Activated CD4-positive, CD25-positive, alpha-beta regulatory T cell treated with anti-CD3 and anti-CD28 coated beads, Interleukin-2, amount 50 U/mL, for 72 hours (primary cell): Measurements from ENCODE around the gene TRIO.

Experiments used
- DNase-seq: peaks from one replicate; pipeline ENCODE4 v3.0.0; 2021

Gene TRIO

DNA sequence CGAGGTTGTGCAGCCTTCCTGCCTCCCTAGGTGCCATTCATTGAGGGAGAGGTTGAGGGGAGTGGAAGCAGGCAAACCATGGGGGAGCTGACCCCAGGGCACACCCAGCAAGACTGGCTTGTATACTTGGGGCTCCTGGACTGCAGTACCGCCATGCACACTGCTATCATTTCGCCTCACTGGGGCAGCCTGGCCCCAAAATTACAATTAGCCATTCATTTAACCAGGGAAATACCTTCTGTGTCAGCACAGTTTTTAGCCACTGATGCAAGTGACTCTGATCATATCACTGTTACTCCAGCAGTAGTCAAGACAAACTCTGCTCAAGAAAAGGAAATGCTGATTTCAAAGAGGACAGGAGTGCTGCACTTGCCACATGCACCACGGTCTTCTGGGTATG is 109.7 kb downstream of the TRIO start:
- no peak for DNase-seq

DNA sequence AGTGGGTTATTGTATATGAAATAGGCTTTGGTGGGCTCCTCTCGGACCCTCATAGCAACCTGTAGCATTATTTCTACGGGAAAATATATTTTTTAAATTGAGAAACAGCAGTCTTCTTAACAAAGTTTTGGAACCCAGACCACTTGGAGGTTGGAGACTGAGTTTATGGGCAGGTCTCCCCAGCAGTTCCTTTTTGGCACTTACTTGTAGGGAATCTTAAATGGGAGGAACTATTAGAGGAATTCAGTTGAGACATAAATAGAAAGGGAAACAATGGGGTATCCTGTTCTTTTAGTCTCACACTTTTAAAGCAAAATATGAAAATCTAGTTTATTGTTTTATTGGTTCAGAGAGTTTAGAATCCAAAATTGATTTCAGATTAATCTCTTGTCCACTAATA is 111.5 kb downstream of the TRIO start:
- DNase-seq, result no peak

DNA sequence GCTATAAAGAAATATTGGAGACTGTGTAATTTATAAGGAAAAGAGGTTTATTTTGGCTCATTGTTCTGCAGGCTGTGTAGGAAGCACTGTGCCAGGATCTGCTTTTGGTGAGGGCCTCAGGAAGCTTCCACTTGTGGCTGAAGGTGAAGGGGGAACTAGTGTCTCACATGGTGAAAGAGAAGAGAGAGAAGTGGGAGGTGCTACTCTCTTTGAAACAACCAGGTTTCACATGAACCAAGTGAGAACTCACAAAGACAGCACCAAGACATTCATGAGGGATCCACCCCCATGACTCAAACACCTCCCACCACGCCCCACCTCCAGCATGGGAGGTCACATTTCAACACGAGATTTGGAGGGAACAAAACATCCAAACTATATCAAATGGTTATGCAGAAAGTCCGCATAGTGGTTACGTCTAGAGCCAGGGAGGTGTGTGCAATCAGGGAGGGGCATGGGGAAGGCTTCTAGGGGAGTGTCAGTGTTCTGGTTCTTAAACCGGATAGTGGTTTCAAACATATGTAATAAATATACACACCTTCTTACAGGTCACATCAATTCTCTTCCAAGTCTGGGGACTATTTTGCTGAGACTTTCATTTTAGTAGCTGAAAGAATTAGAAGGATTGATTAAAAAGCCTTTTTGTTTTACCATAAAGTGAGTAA is 113.0 kb downstream of the TRIO start:
- no peak for DNase-seq

DNA sequence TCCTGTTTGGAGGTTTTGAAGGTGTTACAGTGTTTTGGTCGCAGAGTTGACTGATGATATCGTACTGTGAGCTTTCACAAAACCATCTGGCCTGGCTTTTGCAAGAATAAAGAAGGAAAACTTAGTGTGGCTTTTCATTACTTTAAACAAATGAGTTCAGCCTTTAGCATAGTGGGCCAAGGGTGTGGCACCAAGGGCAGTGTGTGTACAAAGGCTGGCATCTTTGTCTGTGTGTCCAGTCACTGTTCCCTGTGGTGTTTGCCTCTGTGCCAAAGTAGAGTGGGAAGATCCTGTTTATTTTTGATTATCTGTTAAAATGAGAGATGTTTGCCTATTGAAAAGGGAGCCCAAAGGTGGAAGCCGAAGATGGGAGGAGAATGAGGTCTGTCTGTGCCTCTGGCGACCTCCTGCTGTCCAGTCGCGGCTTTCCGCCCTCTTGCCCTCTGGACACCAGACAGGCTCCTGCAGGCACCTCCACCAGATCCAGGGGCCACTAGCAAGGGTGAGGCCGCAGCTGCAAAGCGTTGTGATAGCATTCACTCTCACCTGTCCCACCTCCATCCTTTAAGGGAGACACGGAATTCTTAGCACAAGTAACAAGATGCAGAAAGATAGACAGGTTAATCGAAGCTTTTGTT is 113.7 kb downstream of the TRIO start:
- DNase-seq, result no peak

DNA sequence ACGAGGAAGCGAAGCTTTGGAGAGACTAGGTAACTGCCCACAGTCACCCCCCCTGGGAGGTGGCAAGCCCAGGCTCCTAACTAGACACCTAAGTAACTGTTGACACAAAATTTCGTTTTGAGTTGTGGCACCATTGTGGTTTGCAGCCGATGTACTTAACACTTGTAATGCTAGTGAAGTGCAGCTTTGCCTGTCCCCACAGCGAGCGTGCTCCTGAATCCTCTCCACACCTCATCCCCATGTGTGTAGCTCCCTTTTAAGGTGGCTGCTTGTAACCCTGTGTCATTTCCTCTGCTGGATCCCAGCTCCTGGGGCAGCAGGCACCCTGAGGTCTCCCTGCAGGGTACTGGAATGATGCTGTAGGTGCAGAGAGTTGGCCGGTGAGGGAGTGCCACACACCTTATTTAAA is 114.9 kb downstream of the TRIO start:
- DNase-seq, result no peak

DNA sequence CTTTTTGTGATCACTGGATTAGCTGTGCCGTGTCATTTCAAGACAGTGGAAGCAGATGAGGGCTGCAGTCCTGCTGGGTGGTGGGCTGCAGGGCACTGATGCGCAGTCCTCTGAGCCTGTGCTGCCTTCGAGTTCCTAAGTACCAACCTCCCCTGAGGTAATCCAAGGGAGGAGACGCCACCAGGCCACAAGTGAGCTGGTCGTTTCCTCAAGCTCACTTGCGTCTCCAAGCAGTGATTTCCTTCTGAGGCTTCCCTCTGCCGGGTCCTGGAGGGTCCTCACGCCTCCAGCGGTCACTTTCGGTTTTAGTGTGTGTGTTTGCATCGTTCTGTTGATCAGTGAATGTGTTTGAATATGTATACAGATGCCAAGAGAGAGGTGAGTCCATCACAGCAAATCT is 115.7 kb downstream of the TRIO start:
- DNase-seq, result no peak

DNA sequence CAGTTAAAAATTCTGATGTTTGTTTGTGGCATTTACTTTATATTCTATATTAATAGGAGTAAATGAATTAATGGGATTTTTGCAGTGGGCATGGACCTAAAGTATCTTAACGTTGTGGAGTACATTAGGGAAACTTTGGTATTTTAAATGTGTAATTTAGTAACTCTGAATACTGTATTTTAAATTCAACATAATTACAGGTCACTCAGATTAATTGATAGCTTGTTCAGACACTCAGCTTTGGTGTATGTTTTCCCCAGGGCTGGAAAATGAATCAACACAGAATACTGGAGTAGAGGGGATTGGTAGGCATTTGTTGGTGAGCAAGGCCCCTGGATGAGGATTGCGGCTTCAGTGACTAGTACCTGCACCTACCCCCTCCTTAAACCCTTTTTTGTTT is 117.5 kb downstream of the TRIO start:
- DNase-seq, result no peak

DNA sequence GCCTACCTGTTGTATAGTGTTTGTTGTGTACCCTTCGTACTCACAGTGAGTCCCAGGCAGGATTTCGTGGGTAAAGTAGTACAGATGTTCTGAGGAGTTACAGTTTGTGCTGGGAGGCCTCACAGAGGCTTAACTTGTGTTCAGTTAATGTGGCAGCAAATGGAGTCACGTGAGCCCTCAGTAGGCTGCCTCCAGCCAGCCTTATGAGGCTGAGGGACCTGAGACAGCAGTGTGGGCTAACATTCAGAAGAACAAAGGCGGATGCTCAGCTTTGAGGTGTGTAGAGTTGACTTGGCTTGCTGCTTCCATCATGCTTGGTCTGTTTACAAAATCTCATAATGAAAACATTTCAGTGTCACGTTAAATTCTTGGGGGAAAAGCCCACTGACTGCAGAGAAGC is 118.1 kb downstream of the TRIO start:
- DNase-seq, result no peak

DNA sequence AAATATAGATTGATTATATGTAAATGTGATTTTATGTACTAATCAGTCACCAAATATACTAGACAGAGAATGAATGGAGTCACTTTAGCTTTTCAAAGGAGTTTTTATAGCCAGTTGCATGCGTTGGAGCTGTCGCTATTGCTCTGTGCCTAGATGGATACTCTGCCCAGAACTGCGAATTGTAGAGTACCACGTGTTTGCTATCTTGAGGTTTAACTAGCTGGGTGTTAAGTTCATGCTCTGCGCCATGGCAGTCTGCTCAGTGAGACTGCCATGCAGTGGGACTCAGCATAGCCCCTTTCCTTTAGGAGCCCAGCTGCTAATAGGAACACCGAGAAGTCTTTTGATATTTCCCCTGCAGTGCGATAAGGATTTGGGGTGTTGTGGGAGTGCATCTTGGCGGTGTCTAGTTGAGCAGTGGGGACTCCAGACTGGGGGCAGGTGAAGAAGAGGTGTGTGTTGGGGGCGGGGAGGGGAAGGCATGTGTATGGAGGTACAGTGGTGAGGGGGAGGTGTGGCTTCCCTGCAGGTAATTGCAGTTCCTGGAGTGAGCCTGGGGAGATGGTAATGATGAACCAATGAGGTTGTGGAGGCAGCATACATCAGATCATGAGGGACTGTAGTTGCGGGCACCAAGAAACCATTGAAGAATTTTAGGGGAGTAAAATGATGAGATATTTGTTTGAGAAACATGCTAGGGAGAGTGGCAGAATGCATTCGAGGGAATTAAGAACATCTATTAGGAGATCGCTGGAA is 118.9 kb downstream of the TRIO start:
- DNase-seq, result no peak

DNA sequence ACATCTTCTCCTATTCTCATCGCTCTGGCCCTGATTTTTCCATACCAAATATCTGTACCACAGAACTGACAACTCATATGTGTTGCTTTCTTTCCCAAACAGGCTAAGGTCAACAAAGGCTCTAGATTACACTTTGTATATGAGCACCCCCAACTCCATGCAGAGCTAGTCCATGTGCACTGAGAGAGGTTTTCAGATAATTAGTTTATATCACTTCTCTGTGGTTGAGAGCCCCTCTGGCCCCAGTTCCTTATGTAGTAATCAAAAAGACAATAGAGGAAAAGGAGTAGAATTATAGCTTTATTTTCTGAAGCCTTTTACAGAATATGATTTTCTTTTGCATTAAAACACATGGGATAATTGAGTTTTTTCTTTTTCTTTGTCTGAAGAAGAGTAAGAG is 120.0 kb downstream of the TRIO start:
- no peak for DNase-seq

DNA sequence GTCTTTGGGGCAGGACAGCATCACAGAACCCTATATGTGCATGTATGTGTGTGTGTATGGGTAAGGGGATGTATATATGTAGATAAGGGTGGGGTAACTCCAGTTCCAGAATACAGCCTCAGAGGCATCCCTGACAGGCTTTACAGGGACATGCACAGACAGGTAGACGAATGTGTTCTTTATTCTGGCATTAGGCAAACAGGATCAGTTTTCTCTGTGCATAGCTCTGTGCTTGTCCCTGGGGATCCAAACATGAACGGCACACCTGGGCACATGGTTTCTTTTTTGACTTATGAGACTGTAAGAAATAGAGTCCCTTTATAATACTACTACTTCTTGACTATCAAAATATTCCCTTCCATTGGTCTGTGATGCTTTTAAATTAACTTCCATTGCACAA is 120.6 kb downstream of the TRIO start:
- DNase-seq, result no peak

DNA sequence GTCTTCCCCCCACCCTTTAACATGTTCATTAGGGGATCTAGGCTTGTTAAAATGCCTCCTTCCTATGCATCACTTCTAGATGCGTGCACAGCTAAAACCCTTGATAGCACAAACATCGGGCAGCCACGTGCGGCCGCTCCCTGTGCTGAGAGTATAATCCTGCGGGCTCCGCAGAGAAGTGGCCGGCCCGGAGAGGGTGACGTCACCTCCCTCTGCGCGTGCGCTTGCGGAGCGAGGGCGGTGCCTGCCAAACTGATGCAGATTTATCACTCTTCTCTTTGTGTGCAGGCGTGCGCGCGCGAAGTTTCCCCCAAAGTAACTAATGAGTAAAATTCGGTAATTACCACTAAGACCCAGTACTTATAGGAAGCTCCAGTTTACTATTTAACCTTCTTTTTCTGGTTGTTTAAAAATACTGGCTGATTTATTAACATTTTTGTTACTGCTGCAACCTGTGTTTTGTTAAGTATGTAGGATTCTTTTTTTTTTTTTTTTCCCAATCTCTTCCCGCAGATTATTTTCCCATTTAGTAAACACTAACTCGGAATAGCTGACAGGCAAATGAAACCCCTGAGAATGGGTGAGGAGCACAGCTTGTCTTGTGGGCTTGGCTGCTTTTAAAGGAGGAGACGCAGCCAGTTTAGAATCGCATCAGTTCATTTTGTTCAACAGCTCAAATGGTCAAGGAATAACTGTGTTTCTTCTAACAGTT is 121.6 kb downstream of the TRIO start:
- peak; percentile 71 for DNase-seq

DNA sequence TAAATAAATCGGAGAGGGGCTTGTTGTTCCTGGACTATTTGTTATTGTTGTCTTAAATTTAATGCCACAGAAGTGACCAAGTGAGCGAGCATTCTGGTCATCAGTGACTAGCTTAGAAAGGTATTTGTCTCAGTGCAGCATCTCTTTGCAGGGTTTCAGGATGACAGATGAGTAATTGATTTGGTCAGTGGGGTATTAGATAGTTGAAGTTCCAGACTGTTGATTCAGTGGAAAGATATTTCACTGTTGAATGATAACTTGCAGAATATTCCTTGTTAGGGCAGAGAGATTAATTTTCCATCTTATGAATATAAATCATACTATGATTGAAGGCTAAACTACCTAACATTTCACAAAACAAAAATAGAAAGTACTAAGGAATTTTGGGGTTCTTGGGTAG is 122.4 kb downstream of the TRIO start:
- DNase-seq, result no peak

DNA sequence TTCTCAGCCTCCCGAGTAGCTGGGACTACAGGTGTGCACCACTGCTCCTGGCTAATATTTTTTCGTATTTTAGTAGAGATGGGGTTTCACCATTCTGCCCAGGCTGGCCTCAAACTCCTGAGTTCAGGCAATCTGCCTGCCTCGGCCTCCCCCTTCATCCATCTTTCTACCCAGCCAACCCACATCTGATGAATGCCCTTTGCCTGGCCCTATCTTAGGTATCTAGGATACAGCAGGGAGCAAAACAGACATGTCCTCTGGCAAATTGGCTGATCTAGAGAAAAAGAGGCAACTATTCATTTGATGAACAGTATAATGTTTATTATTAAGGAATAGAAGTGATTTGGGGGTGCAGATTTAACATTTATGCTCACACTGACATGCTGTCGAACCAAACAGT is 123.0 kb downstream of the TRIO start:
- DNase-seq, result no peak

DNA sequence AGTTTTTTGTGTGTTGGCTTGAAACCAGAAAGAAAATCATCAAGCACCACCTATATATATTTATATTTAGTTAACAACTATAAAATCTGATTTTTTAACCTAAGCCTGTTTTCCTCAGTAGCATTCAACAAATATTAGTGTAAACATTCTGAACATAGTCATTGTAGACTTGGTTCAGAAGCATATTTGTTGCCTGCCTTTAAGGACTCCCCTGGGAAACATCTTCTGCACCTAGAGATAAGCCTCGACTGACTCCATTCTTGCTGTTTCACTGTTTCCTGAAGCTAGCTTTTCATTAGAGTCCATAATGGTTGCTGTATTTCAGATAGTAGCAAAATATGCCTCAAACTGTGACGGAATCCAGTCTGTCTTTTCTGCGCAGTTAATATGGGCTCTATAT is 123.5 kb downstream of the TRIO start:
- no peak for DNase-seq

DNA sequence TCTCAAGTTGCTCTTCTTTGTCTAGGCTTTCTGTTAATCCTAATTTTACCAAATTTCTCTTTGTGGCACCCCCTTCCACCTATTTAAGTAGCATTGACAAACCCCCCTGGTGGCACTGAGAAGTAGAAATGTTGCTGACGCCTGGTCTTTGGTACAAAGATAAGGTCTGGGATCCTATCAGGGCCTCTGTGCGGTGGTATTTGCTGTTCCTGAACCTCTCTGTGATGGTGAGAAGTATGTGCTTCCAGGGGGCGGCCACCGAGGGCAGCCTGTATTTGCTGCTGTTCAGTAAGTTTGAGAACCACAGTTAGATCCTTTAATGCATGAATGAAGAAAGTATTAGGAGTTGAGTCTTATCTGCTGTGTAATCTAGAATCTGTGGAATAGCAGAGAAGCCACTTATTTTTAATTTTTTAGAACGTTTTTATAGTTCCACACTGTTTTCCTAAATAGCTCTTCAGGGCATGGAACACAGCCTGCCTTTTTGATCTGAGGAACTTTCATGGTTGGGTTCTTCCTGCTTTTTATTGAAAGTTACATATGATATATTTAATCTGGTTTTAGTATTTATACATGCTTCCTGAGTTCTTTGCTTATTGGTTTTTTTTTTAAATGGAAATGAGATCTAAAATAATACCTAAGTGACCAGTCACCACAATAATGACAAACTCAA is 124.2 kb downstream of the TRIO start:
- DNase-seq, result no peak

DNA sequence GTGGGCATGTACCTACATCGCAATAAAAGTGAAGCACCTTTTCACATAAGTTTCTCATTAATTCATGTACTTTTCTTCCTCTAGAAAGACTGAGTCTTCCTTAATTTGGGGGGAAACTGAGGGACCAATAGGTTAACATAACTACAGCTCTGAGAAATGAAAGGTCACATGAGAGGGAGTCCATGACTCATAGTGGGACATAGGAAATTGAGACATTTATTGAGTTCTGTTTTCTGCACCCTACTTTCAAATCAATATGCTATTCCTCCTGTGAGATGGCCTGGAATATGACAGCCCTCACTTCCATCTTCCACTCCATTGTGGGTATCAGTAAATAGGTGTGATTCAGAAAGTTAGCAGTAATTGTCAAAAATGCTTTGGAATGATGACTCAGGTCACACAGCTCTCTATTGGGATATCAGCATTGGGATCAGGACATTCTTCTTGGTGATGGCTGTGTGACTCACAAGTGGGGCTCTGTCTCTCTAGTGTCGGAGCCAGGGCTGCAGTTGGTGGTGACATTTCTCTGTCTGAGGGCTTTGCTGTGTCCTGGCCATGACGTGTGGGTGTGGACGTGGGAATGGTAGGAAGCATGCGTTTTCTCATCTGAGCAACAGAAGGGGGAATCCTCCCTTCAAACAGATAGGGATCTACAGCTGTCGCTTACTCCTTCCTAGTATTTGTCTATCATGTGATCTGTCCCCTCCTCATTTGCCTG is 125.0 kb downstream of the TRIO start:
- no peak for DNase-seq

DNA sequence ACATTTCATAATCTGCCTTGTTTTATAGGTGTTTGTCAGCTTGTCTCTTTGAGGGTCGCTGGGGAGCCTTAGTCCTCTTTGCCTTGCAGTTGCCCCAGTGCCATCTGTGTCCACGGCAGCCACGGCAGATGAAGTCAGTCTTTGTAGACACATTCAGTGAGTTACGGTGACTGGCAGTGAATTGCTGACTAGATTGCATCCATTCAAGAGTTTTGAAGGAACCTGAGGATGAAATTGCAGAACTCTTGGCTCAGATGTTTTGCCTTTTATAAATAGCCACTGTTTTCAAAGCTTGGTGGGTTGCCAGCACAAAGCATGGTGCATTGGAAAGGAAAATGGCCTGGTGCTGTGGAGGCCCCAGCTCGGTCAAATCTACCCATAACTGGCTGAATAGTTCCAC is 125.6 kb downstream of the TRIO start:
- no peak for DNase-seq

DNA sequence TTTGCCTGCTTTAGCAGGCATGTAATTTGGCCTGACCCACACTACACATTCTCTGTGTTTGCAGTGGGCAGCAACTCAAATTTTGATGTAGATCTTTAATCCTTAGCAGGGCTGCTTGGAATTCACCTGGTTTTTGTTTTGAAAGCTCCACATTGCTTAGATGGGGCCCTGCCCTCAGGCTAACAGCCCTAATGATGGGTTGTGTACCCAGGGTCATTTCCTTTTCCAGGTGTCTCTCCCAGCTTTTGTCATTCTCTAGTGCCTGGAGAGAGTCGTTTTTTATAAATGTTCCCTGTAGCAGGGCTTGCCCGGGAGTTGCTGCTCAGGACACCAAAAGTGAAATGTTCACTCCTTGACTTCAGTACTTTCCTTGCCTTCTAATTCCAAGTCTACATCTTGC is 126.3 kb downstream of the TRIO start:
- DNase-seq, result no peak

DNA sequence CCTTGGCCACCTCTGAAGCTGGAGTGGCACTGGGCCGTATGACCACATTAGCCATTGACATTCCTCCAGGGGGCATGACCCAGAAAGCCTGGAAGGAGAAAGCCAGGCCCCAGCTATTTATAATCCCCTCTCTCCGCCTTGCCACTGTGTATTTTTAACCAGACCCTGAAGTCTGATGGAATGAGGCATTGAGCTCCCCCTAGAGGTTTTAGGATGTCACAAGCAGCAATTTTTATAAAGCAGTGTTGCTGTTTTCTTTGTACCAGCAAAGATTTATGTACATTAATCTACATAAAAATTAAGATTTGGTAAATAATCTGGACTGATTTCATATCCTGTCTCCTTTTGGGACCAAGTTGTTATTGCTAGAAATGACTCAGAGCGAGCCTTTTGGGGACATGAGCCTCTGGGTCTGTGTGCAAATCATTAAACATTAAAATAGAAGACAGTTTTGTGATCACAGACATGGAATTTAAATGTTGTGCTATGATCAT is 127.1 kb downstream of the TRIO start:
- no peak for DNase-seq

DNA sequence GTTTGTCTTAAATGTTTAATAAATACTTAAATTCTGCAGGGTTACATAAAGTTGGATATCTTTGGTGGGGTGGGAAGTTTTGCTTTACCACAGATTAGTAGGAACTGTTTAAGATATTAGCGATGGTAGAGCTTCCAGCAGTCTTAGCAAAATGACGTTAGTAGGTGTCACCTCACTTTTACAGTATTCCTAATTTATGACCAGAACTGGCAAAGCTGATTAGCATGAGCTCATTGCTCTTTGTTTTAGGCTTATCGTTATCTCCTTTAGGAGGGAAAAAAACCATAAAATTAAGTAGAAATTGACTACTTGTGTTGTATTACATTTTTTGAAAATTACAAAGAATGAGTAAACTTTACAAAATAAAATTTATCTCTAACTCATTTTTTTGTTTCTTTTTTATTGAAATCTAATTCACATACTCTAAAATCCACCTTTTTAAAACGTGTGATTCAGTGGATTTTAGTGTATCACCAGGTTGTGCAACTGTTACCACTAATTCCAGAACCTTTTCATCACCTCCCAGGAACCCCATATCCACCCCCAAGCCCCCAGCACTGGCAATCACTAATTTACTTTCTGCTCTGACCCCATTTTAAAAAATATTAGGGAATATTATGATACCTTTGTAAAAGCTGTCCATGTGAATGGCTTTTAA is 129.5 kb downstream of the TRIO start:
- no peak for DNase-seq
